SK-N-SH (cell line): ENCODE measurements around the gene CACNA1D. TPM values are rescaled to one million over a fixed set of nuclear protein-coding genes. Genes with fewer than 3 reads are reported as not detected.
A peak's percentile ranks its signal among the peaks of the same experiment; 100 is the strongest.

Source experiments
- CTCF ChIA-PET: fragments of 300-600, 350-600 bp; formaldehyde crosslinking; extraction: SDS; loops from one replicate; lab custom pipeline; 2021; lab: Yijun Ruan, JAX
- POLR2A ChIA-PET: fragments of 350-600 bp; sonication (Branson Sonifier 250); formaldehyde crosslinking; extraction: SDS; loops from one replicate; lab custom pipeline; 2020; ENCODE audit warnings: antibody characterized with exemption, inconsistent platforms; lab: Yijun Ruan, JAX
- DNase-seq: peaks from one replicate; pipeline ENCODE4 v3.0.0; 2012
- H2AFZ ChIP-seq: fragments of 200-600 bp; sonication (generic); 2 replicates; pipeline ENCODE4 v1.8.1; 2016; ENCODE audit warnings: antibody characterized with exemption, mild to moderate bottlenecking, low read depth
- H3F3A ChIP-seq: fragments of 200-600 bp; sonication (generic); replicated peaks from 2 replicates; pipeline ENCODE3; 2016; ENCODE audit warnings: antibody characterized with exemption, mild to moderate bottlenecking; ENCODE audit not compliant: insufficient read depth
- H3K27ac ChIP-seq, 2 experiments: fragments of 200-500 bp in 1 of 2; fragments of 200-600 bp in 1 of 2; sonication (Bioruptor generic) in 1 of 2; sonication (generic), shearing (Covaris generic) in 1 of 2; 2 replicates each; pipeline versions ENCODE4 v1.5.1 to v1.6.1; 2014 to 2016; ENCODE audit warnings: low read depth in 2 of 2, inconsistent platforms in 1 of 2, low read length in 1 of 2, mild to moderate bottlenecking in 1 of 2, mixed read lengths in 1 of 2
- H3K27me3 ChIP-seq: fragments of 200-600 bp; sonication (generic), shearing (Covaris generic); 2 replicates; pipeline ENCODE4 v1.6.1; 2016; ENCODE audit warnings: mixed run types; ENCODE audit not compliant: insufficient read depth
- H3K36me3 ChIP-seq, 2 experiments: fragments of 200-500 bp in 1 of 2; fragments of 200-600 bp in 1 of 2; sonication (Bioruptor generic) in 1 of 2; sonication (generic) in 1 of 2; replicated peaks in 1 of 2; 2 replicates each; pipeline versions ENCODE3 to v1.5.1; 2014 to 2016; ENCODE audit warnings: low read length in 1 of 2, mild to moderate bottlenecking in 1 of 2; ENCODE audit not compliant: insufficient read depth in 2 of 2, control insufficient read depth in 1 of 2
- H3K4me1 ChIP-seq, 2 experiments: fragments of 200-500 bp in 1 of 2; fragments of 200-600 bp in 1 of 2; sonication (Bioruptor generic) in 1 of 2; sonication (generic), shearing (Covaris generic) in 1 of 2; 2 replicates each; pipeline versions ENCODE4 v1.5.1 to v1.6.1; 2014 to 2016; ENCODE audit warnings: low read depth in 1 of 2, low read length in 1 of 2, mixed run types in 1 of 2; ENCODE audit not compliant: insufficient read depth in 2 of 2, control insufficient read depth in 1 of 2
- H3K4me2 ChIP-seq: fragments of 200-600 bp; sonication (generic), shearing (Covaris generic); 2 replicates; pipeline ENCODE4 v1.6.1; 2017; ENCODE audit warnings: mixed run types
- H3K4me3 ChIP-seq, 2 experiments: fragments of 200-500 bp in 1 of 2; fragments of 200-600 bp in 1 of 2; sonication (Bioruptor generic) in 1 of 2; sonication (generic), shearing (Covaris generic) in 1 of 2; 2 replicates each; pipeline versions ENCODE4 v1.5.1 to v1.8.1; 2014 to 2016; ENCODE audit warnings: low read depth in 2 of 2, inconsistent platforms in 1 of 2, low read length in 1 of 2, mild to moderate bottlenecking in 1 of 2, mixed read lengths in 1 of 2, moderate library complexity in 1 of 2
- H3K79me2 ChIP-seq: fragments of 200-600 bp; sonication (generic); 2 replicates; pipeline ENCODE4 v1.8.1; 2017; ENCODE audit warnings: mild to moderate bottlenecking; ENCODE audit not compliant: insufficient read depth
- H3K9ac ChIP-seq: fragments of 200-600 bp; sonication (generic); 2 replicates; pipeline ENCODE4 v1.6.1; 2017; ENCODE audit warnings: mixed run types
- H3K9me2 ChIP-seq: fragments of 200-600 bp; sonication (generic); 2 replicates; pipeline ENCODE4 v1.6.1; 2017; ENCODE audit warnings: mixed run types
- H3K9me3 ChIP-seq: fragments of 200-600 bp; sonication (generic); 2 replicates; pipeline ENCODE4 v1.6.1; 2017; ENCODE audit warnings: mixed run types, mild to moderate bottlenecking, moderate library complexity
- H4K20me1 ChIP-seq: fragments of 200-600 bp; sonication (generic); 2 replicates; pipeline ENCODE4 v1.6.1; 2017; ENCODE audit warnings: mild to moderate bottlenecking, mixed run types; ENCODE audit not compliant: insufficient read depth
- ELF1 ChIP-seq: IDR thresholded peaks from 2 replicates; pipeline ENCODE4 v1.4.0; 2012
- EZH2phosphoT487 ChIP-seq: fragments of 200-600 bp; sonication (generic); IDR thresholded peaks from 2 replicates; pipeline ENCODE4 v1.6.1; 2017; ENCODE audit warnings: low read depth, mixed run types, mild to moderate bottlenecking, antibody characterized with exemption, moderate library complexity, borderline replicate concordance
- FOXJ3 ChIP-seq: sonication (generic); formaldehyde crosslinking; IDR thresholded peaks from 2 replicates; pipeline ENCODE4 v1.5.1; 2020; ENCODE audit warnings: mild to moderate bottlenecking, missing genetic modification reagents
- FOXM1 ChIP-seq: IDR thresholded peaks from 2 replicates; pipeline ENCODE4 v1.4.0; 2012; ENCODE audit warnings: low read depth, mild to moderate bottlenecking
- GABPA ChIP-seq: IDR thresholded peaks from 2 replicates; pipeline ENCODE4 v1.4.0; 2012; ENCODE audit warnings: low read depth, mild to moderate bottlenecking
- GATA2 ChIP-seq: sonication (generic); formaldehyde crosslinking; IDR thresholded peaks from 2 replicates; pipeline ENCODE4 v1.5.0; 2020; ENCODE audit warnings: mild to moderate bottlenecking, missing genetic modification reagents
- MXI1 ChIP-seq: IDR thresholded peaks from 2 replicates; pipeline ENCODE4 v1.6.1; 2012; ENCODE audit warnings: mild to moderate bottlenecking, low read depth, low read length, improper control_type of control experiment
- NFIC ChIP-seq: IDR thresholded peaks from 2 replicates; pipeline ENCODE4 v1.4.0; 2012; ENCODE audit warnings: borderline replicate concordance
- NRF1 ChIP-seq: IDR thresholded peaks from 2 replicates; pipeline ENCODE4 v1.6.1; 2012; ENCODE audit warnings: low read depth, mild to moderate bottlenecking, low read length
- POLR2AphosphoS5 ChIP-seq: IDR thresholded peaks from 2 replicates; pipeline ENCODE4 v1.6.1; 2012; ENCODE audit warnings: low read depth, low read length
- RAD21 ChIP-seq: IDR thresholded peaks from 2 replicates; pipeline ENCODE4 v1.6.1; 2012; ENCODE audit warnings: mild to moderate bottlenecking, low read length
- RCOR1 ChIP-seq: fragments of 150-350 bp; IDR thresholded peaks from 2 replicates; pipeline ENCODE4 v1.6.1; 2017; ENCODE audit warnings: antibody characterized with exemption, low read length
- RFX5 ChIP-seq: IDR thresholded peaks from 2 replicates; pipeline ENCODE4 v1.6.1; 2012; ENCODE audit warnings: mild to moderate bottlenecking, improper control_type of control experiment, low read length
- SIN3A ChIP-seq: IDR thresholded peaks from 2 replicates; pipeline ENCODE4 v1.6.1; 2012; ENCODE audit warnings: low read depth, mild to moderate bottlenecking, low read length, moderate library complexity, borderline replicate concordance
- SMC3 ChIP-seq: IDR thresholded peaks from 2 replicates; pipeline ENCODE4 v1.6.1; 2012; ENCODE audit warnings: low read depth, low read length, improper control_type of control experiment
- TAF1 ChIP-seq: IDR thresholded peaks from 2 replicates; pipeline ENCODE4 v1.6.1; 2012; ENCODE audit warnings: low read depth, mild to moderate bottlenecking, low read length, moderate library complexity, borderline replicate concordance
- TCF12 ChIP-seq: IDR thresholded peaks from 2 replicates; pipeline ENCODE4 v1.4.0; 2012
- TEAD4 ChIP-seq: IDR thresholded peaks from 2 replicates; pipeline ENCODE4 v1.4.0; 2012; ENCODE audit warnings: mild to moderate bottlenecking, borderline replicate concordance; ENCODE audit not compliant: insufficient read depth
- ZBTB33 ChIP-seq: IDR thresholded peaks from 2 replicates; pipeline ENCODE4 v1.4.0; 2012; ENCODE audit warnings: low read depth, borderline replicate concordance
- WGBS: methylation state at CpG from one replicate; pipeline ENCODE4 v1.1.6; 2017; ENCODE audit warnings: low lambda C conversion rate; 5-methylcytosine and 5-hydroxymethylcytosine counted together
- polyA plus RNA-seq, 3 experiments: library from polyadenylated mRNA; depleted of rRNA; stranded (reverse); fragments of >200 nt; gene quantifications; 2 replicates each; pipeline ENCODE4 v1.2.3, GENCODE V29; 2012
- TF ChIP-seq, protein P1 (sequence below): fragments of 200-600 bp; sonication (generic); IDR thresholded peaks from 2 replicates; pipeline ENCODE4 v1.6.1; 2017; ENCODE audit warnings: antibody characterized with exemption, mild to moderate bottlenecking, moderate library complexity
- TF ChIP-seq, protein P2 (sequence below): IDR thresholded peaks from 2 replicates; pipeline ENCODE4 v1.4.0; 2012; ENCODE audit warnings: low read depth
- TF ChIP-seq, protein P3 (sequence below): IDR thresholded peaks from 2 replicates; pipeline ENCODE4; 2012
- TF ChIP-seq, protein P4 (sequence below): IDR thresholded peaks from 2 replicates; pipeline ENCODE4 v1.4.0; 2012; ENCODE audit warnings: low read depth, borderline replicate concordance
- TF ChIP-seq, protein P5 (sequence below): fragments of 150-350 bp; IDR thresholded peaks from 2 replicates; pipeline ENCODE4 v1.6.1; 2017; ENCODE audit warnings: antibody characterized with exemption, low read length, low read depth, borderline replicate concordance
- TF ChIP-seq, protein P6 (sequence below): fragments of 150-350 bp; IDR thresholded peaks from 2 replicates; pipeline ENCODE4 v1.6.1; 2016; ENCODE audit warnings: mild to moderate bottlenecking, low read depth, low read length

CACNA1D gene
- polyA plus RNA-seq, 1 of the 3 experiments (the other 2 are of a cell fraction) = 0.12 TPM

DNA sequence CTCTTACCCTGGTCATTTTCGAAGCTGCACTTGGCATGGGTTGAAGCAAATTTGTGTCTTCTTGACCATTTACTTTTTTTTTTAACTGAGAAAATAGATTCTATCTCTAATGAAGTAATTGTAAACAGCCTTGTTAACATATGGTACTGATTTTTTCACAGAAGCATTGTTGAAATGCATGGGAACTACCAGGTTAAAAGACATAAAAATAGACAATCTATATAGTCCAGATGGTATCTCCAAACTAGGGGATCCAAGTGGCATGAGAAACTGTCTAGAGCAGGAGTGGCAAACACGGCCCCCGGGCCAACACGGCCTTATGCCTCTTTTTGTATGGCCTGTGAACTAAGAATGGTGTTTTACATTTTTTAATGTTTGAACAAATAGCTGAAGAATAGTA lies 41.9 kb downstream of the CACNA1D start:
- no peak overlapping the region for H3K9ac ChIP-seq
- no peaks in the 10 kb centered on the region for H3K9me3 ChIP-seq
- peak overlapping the region in 1 of 2 experiments; percentile 90; a peak in 2 of 4 replicates for H3K27ac ChIP-seq
- H3K4me3 ChIP-seq = no peak overlapping the region
- 17% methylated on average over 4 of the region's 4 CpGs for WGBS
- no peaks in the 10 kb centered on the region for H4K20me1 ChIP-seq
- H3K4me2 ChIP-seq = no peak overlapping the region
- no peaks in the 10 kb centered on the region for H3F3A ChIP-seq
- POLR2A ChIA-PET = no interaction called here
- no peaks in the 10 kb centered on the region for H3K27me3 ChIP-seq
- DNase-seq = peak; percentile 55
- CTCF ChIA-PET = interaction anchor here (0.6 to 5.7 kb wide), 6 partner anchors 9 to 174 kb away, joined by 3 to 25 read pairs (median 3); no protein-coding TSS in a partner anchor
- H2AFZ ChIP-seq = no peak overlapping the region
- no peaks in the 10 kb centered on the region for H3K36me3 ChIP-seq
- no peaks in the 10 kb centered on the region for H3K79me2 ChIP-seq
- H3K9me2 ChIP-seq = no peaks in the 10 kb centered on the region
- peaks cover 0 to 43% of the 10 kb centered on the region in 2 experiments; a peak in 2 of 4 replicates for H3K4me1 ChIP-seq
- TF ChIP-seq, protein P1, sequence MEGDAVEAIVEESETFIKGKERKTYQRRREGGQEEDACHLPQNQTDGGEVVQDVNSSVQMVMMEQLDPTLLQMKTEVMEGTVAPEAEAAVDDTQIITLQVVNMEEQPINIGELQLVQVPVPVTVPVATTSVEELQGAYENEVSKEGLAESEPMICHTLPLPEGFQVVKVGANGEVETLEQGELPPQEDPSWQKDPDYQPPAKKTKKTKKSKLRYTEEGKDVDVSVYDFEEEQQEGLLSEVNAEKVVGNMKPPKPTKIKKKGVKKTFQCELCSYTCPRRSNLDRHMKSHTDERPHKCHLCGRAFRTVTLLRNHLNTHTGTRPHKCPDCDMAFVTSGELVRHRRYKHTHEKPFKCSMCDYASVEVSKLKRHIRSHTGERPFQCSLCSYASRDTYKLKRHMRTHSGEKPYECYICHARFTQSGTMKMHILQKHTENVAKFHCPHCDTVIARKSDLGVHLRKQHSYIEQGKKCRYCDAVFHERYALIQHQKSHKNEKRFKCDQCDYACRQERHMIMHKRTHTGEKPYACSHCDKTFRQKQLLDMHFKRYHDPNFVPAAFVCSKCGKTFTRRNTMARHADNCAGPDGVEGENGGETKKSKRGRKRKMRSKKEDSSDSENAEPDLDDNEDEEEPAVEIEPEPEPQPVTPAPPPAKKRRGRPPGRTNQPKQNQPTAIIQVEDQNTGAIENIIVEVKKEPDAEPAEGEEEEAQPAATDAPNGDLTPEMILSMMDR = no peak
- TF ChIP-seq, protein P2, sequence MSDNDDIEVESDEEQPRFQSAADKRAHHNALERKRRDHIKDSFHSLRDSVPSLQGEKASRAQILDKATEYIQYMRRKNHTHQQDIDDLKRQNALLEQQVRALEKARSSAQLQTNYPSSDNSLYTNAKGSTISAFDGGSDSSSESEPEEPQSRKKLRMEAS = no peak
- TF ChIP-seq GABPA (no peak), RAD21 (peak; percentile 28; the same call in 1 of the 2 replicates), NRF1 (no peak), GATA2 (CRISPR knock-in tag) (peak; percentile 77), RCOR1 (peak; percentile 78; the same call in 1 of the 2 replicates), FOXJ3 (CRISPR knock-in tag) (no peak), FOXM1 (no peak), MXI1 (no peak; the same call in 1 of the 2 replicates), ZBTB33 (no peak), ELF1 (no peak), TAF1 (no peak), TEAD4 (no peak), POLR2AphosphoS5 (no peak), SMC3 (no peak), TCF12 (peak; percentile 55), EZH2phosphoT487 (no peak), RFX5 (no peak), SIN3A (no peak), NFIC (no peak)
- TF ChIP-seq, protein P3, sequence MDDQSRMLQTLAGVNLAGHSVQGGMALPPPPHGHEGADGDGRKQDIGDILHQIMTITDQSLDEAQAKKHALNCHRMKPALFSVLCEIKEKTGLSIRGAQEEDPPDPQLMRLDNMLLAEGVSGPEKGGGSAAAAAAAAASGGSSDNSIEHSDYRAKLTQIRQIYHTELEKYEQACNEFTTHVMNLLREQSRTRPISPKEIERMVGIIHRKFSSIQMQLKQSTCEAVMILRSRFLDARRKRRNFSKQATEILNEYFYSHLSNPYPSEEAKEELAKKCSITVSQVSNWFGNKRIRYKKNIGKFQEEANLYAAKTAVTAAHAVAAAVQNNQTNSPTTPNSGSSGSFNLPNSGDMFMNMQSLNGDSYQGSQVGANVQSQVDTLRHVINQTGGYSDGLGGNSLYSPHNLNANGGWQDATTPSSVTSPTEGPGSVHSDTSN = no peak
- TF ChIP-seq, protein P4, sequence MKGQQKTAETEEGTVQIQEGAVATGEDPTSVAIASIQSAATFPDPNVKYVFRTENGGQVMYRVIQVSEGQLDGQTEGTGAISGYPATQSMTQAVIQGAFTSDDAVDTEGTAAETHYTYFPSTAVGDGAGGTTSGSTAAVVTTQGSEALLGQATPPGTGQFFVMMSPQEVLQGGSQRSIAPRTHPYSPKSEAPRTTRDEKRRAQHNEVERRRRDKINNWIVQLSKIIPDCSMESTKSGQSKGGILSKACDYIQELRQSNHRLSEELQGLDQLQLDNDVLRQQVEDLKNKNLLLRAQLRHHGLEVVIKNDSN = no peak
- TF ChIP-seq, protein P5, sequence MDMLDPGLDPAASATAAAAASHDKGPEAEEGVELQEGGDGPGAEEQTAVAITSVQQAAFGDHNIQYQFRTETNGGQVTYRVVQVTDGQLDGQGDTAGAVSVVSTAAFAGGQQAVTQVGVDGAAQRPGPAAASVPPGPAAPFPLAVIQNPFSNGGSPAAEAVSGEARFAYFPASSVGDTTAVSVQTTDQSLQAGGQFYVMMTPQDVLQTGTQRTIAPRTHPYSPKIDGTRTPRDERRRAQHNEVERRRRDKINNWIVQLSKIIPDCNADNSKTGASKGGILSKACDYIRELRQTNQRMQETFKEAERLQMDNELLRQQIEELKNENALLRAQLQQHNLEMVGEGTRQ = no peak
- TF ChIP-seq, protein P6, sequence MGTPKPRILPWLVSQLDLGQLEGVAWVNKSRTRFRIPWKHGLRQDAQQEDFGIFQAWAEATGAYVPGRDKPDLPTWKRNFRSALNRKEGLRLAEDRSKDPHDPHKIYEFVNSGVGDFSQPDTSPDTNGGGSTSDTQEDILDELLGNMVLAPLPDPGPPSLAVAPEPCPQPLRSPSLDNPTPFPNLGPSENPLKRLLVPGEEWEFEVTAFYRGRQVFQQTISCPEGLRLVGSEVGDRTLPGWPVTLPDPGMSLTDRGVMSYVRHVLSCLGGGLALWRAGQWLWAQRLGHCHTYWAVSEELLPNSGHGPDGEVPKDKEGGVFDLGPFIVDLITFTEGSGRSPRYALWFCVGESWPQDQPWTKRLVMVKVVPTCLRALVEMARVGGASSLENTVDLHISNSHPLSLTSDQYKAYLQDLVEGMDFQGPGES = no peak
